ENCODE data around the gene ADNP. TPM values are rescaled to one million over a fixed set of nuclear protein-coding genes. Genes with fewer than 3 reads are reported as not detected.

Gene ADNP
- total and polyA plus RNA-seq, 2 donors (not counting 1 experiment from before 2014, with no cell fraction given): 20.4 to 94.8 TPM

- ChIA-PET POLR2A (interaction anchor here (0.6 to 1.5 kb wide), 2 partner anchors 55 to 118 kb away, joined by 3 to 4 read pairs; no protein-coding TSS in a partner anchor), CTCF (interaction anchor here (0.6 to 1.4 kb wide), 5 partner anchors 23 to 71 kb away, joined by 3 to 4 read pairs (median 3); no protein-coding TSS in a partner anchor)
- no peak overlapping the region for H3K4me3 ChIP-seq (ENCODE audit: control extremely low read depth in 1 of 5, extremely low read depth in 1 of 5, insufficient read depth in 1 of 5, low read depth in 2 of 5, low read length in 4 of 5)
- H4K20me1 ChIP-seq (ENCODE audit: control insufficient read depth, insufficient read depth, low read length, poor library complexity, severe bottlenecking): peaks cover 52% of the 10 kb centered on the region
- TF ChIP-seq EZH2 (IDR thresholded peaks at IDR 0.05; ENCODE audit: borderline replicate concordance, insufficient read depth, low read depth, low read length, poor library complexity, severe bottlenecking) (no peak), CTCF (IDR thresholded peaks at IDR 0.05) (no peak)
- peak; percentile 16 for ATAC-seq (ENCODE audit: low read depth)
- peaks cover 77% of the 10 kb centered on the region for H3K79me2 ChIP-seq (ENCODE audit: control insufficient read depth, insufficient read depth, low read length)
- peak overlapping the region; percentile 29 for H3K9ac ChIP-seq (ENCODE audit: low read length)
- Mint-ChIP-seq H3K27ac (peak overlapping the region; percentile 78), H3K4me3 (peak overlapping the region; percentile 50), H3K9me3 (ENCODE audit: insufficient read depth) (no peaks in the 10 kb centered on the region), H3K27me3 (no peaks in the 10 kb centered on the region), H3K4me1 (peaks cover 35% of the 10 kb centered on the region)
- H3K27me3 ChIP-seq (replicated peaks in 1 of 4; ENCODE audit: control extremely low read depth in 1 of 4, control insufficient read depth in 3 of 4, insufficient read depth in 4 of 4, low read length in 3 of 4): no peaks in the 10 kb centered on the region
- H3K9me3 ChIP-seq (ENCODE audit: control extremely low read depth in 1 of 3, control insufficient read depth in 2 of 3, insufficient read depth in 1 of 3, low read length in 2 of 3): no peaks in the 10 kb centered on the region
- peak overlapping the region; percentile 34 for H3K4me2 ChIP-seq (replicated peaks; ENCODE audit: low read depth, low read length, poor library complexity, severe bottlenecking)
- peaks cover 6 to 34% of the 10 kb centered on the region in 2 donors for H3K4me1 ChIP-seq (ENCODE audit: control insufficient read depth in 2 of 2, insufficient read depth in 2 of 2, low read length in 2 of 2)
- DNase-seq: peak; percentile 37
- H3K27ac ChIP-seq (ENCODE audit: low read length in 2 of 2): no peak overlapping the region
- H3K36me3 ChIP-seq (replicated peaks in 1 of 2; ENCODE audit: control extremely low read depth in 1 of 2, control insufficient read depth in 1 of 2, extremely low read depth in 1 of 2, insufficient read depth in 2 of 2, low read length in 1 of 2): peaks cover 0 to 53% of the 10 kb centered on the region in 2 experiments
- WGBS (ENCODE audit: insufficient coverage): 69% methylated on average over 18 of the region's 18 CpGs
- intact Hi-C loops (cut with micrococcal nuclease): no loop called here
- no peak overlapping the region for H2AFZ ChIP-seq (ENCODE audit: insufficient read depth, low read depth, low read length, poor library complexity, severe bottlenecking)
These were observed 82.2 kb downstream of the ADNP start for GRCh38 chr20:50848846-50849673.

GRCh38 chr20:50848341-50848808 is 82.9 kb downstream of the ADNP start:
- H3K9ac ChIP-seq (ENCODE audit: low read length): no peak overlapping the region
- H3K27ac ChIP-seq (ENCODE audit: low read length in 2 of 2): no peak overlapping the region
- no peak overlapping the region for H2AFZ ChIP-seq (ENCODE audit: insufficient read depth, low read depth, low read length, poor library complexity, severe bottlenecking)
- no peak for DNase-seq
- Mint-ChIP-seq H3K4me1 (peaks cover 42% of the 10 kb centered on the region), H3K9me3 (ENCODE audit: insufficient read depth) (no peaks in the 10 kb centered on the region), H3K27ac (peak overlapping the region; percentile 78), H3K27me3 (no peaks in the 10 kb centered on the region), H3K4me3 (peak overlapping the region; percentile 50)
- H4K20me1 ChIP-seq (ENCODE audit: control insufficient read depth, insufficient read depth, low read length, poor library complexity, severe bottlenecking): peaks cover 53% of the 10 kb centered on the region
- intact Hi-C loops (cut with micrococcal nuclease): no loop called here
- no peaks in the 10 kb centered on the region for H3K9me3 ChIP-seq (ENCODE audit: control extremely low read depth in 1 of 3, control insufficient read depth in 2 of 3, insufficient read depth in 1 of 3, low read length in 2 of 3)
- ChIA-PET CTCF (interaction anchor here (0.6 to 4.9 kb wide), 4 partner anchors 54 to 72 kb away, joined by 3 to 16 read pairs (median 4); partner anchors contain the start of gene BCAS4), POLR2A (interaction anchor here (0.6 to 1.5 kb wide), 2 partner anchors 54 to 119 kb away, joined by 3 to 4 read pairs; no protein-coding TSS in a partner anchor)
- TF ChIP-seq EZH2 (IDR thresholded peaks at IDR 0.05; ENCODE audit: borderline replicate concordance, insufficient read depth, low read depth, low read length, poor library complexity, severe bottlenecking) (no peak), CTCF (IDR thresholded peaks at IDR 0.05) (no peak)
- no peaks in the 10 kb centered on the region for H3K27me3 ChIP-seq (replicated peaks in 1 of 4; ENCODE audit: control extremely low read depth in 1 of 4, control insufficient read depth in 3 of 4, insufficient read depth in 4 of 4, low read length in 3 of 4)
- peaks cover 79% of the 10 kb centered on the region for H3K79me2 ChIP-seq (ENCODE audit: control insufficient read depth, insufficient read depth, low read length)
- peaks cover 0 to 55% of the 10 kb centered on the region in 2 experiments for H3K36me3 ChIP-seq (replicated peaks in 1 of 2; ENCODE audit: control extremely low read depth in 1 of 2, control insufficient read depth in 1 of 2, extremely low read depth in 1 of 2, insufficient read depth in 2 of 2, low read length in 1 of 2)
- no peak overlapping the region for H3K4me3 ChIP-seq (ENCODE audit: control extremely low read depth in 1 of 5, extremely low read depth in 1 of 5, insufficient read depth in 1 of 5, low read depth in 2 of 5, low read length in 4 of 5)
- peaks cover 13 to 41% of the 10 kb centered on the region in 2 donors for H3K4me1 ChIP-seq (ENCODE audit: control insufficient read depth in 2 of 2, insufficient read depth in 2 of 2, low read length in 2 of 2)
- no peak for ATAC-seq (ENCODE audit: low read depth)
- H3K4me2 ChIP-seq (replicated peaks; ENCODE audit: low read depth, low read length, poor library complexity, severe bottlenecking): peak overlapping the region; percentile 34
- WGBS (ENCODE audit: insufficient coverage): 81% methylated on average over 8 of the region's 8 CpGs

Measured in B cell (primary cell).